GM12864 (cell line): ENCODE data around the gene RHOT2.
A peak's percentile ranks its signal among the peaks of the same experiment; 100 is the strongest.

ENCODE experiments used
- DNase-seq: peaks from one replicate; pipeline ENCODE4 v3.0.0-alpha.2; 2011; ENCODE audit warnings: low read depth
- H3K4me3 ChIP-seq: 2 replicates; pipeline ENCODE4 v1.5.1; 2011; ENCODE audit warnings: mild to moderate bottlenecking, low read depth, low read length, control low read depth
- TF ChIP-seq, protein P1 (sequence below): IDR thresholded peaks from 2 replicates; pipeline ENCODE4 v1.5.1; 2011; ENCODE audit warnings: low read depth, mild to moderate bottlenecking, moderate library complexity, low read length, control low read depth, inconsistent platforms; ENCODE audit errors: missing control alignments

RHOT2 gene

DNA sequence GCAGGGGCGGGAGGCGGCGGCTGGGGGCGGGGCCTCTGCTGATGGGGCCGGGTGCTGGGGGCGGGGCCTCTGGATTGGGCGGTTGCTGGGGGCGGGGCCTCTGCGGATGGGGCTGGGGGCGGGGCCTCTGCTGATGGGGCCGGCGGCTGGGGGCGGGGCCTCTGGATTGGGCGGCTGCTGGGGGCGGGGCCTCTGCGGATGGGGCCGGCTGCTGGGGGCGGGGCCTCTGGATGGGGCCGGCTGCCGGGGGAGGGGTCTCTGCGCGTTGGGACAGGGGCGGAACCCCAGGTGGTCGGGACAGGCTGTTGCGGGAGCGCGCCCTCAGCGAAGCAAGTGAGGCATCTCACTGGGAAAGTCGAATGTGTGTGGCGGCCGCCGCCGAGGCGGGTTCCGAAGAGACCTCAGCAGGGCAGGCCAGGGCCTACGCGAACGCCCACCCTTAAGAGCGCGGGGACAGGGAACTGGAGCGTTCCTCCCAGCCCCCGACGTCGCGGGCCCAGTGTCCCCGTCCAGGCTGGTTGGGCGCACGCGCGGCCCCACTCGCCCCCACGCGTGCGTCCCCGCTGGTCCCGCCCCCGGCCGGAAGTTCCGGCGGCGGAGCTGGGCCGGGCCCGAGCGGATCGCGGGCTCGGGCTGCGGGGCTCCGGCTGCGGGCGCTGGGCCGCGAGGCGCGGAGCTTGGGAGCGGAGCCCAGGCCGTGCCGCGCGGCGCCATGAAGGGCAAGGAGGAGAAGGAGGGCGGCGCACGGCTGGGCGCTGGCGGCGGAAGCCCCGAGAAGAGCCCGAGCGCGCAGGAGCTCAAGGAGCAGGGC lies 12.1 kb downstream of the RHOT2 start, which contains the start of gene STUB1:
Gene STUB1 (plus strand): TSS at position 597 of the 811 bp plus-strand sequence. CDS start 116 bp downstream, at position 713.
- peak; percentile 34 for DNase-seq
- TF ChIP-seq, protein P1, sequence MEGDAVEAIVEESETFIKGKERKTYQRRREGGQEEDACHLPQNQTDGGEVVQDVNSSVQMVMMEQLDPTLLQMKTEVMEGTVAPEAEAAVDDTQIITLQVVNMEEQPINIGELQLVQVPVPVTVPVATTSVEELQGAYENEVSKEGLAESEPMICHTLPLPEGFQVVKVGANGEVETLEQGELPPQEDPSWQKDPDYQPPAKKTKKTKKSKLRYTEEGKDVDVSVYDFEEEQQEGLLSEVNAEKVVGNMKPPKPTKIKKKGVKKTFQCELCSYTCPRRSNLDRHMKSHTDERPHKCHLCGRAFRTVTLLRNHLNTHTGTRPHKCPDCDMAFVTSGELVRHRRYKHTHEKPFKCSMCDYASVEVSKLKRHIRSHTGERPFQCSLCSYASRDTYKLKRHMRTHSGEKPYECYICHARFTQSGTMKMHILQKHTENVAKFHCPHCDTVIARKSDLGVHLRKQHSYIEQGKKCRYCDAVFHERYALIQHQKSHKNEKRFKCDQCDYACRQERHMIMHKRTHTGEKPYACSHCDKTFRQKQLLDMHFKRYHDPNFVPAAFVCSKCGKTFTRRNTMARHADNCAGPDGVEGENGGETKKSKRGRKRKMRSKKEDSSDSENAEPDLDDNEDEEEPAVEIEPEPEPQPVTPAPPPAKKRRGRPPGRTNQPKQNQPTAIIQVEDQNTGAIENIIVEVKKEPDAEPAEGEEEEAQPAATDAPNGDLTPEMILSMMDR, result no peak
- H3K4me3 ChIP-seq, result peak within 1 kb of the TSS; percentile 73

DNA sequence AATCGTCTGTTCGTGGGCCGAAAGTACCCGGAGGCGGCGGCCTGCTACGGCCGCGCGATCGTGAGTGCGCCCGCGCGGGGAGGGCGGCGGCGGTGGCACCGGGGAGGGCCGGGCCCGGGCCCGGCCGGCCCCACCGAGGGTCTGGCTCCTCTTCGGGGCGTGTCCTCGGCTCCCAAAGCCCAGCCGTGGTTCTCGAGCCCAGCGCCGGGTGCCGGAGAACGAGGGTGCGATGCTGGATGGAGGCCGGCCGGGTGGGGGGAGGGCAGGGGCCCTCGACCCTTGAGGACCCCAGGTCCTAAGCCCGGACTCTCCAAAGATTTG lies 12.7 kb downstream of the RHOT2 start:
- no peak for DNase-seq
- peak overlapping the region; percentile 73 for H3K4me3 ChIP-seq
- TF ChIP-seq, protein P1, result no peak

DNA sequence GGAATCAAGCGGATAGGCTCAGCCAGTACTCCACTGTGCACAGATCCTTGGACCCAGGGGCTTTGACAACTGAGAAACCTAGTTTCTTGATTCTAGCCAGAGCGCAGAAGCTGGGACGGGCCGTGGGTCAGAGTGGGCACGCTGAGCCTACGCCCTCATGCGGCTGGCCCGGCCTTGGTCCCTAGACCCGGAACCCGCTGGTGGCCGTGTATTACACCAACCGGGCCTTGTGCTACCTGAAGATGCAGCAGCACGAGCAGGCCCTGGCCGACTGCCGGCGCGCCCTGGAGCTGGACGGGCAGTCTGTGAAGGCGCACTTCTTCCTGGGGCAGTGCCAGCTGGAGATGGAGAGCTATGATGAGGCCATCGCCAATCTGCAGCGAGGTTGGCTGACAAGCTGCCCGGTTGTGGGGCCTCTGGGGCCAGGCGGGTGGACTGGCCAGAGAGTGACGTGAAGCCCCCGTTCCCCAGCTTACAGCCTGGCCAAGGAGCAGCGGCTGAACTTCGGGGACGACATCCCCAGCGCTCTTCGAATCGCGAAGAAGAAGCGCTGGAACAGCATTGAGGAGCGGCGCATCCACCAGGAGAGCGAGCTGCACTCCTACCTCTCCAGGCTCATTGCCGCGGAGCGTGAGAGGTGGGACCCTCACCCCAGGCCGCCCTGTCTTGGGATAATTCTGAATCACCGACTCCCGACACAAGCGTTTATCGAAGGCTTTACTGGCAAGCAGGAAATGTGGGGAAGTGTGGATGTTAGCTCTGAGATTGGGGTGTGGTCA lies 13.2 kb downstream of the RHOT2 start:
- no peak for DNase-seq
- TF ChIP-seq, protein P1, result no peak

DNA sequence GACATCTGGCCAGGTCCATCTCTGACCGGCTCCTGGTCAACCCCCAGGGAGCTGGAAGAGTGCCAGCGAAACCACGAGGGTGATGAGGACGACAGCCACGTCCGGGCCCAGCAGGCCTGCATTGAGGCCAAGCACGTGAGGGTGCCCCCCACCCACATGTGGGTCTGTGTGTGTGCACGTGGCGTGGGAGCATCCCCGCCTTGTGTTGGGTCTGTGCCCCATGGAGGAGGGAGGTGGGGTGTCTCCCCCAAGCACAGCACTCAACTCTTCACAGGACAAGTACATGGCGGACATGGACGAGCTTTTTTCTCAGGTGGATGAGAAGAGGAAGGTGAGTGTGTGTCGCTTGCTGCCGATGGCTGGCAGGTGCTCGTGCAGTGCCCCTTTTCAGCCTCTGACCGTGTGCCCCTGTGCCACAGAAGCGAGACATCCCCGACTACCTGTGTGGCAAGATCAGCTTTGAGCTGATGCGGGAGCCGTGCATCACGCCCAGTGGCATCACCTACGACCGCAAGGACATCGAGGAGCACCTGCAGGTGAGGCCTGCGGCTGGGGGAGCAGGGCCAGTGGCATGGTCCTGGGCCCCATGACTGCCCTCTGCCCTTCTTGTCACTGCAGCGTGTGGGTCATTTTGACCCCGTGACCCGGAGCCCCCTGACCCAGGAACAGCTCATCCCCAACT lies 14.0 kb downstream of the RHOT2 start:
- H3K4me3 ChIP-seq, result peak overlapping the region; percentile 73; the same call in 1 of the 2 replicates
- TF ChIP-seq, protein P1, result no peak
- no peak for DNase-seq

More for the DNA sequence above, 13.2 kb downstream of the RHOT2 start:
- peak overlapping the region; percentile 73 for H3K4me3 ChIP-seq

DNA sequence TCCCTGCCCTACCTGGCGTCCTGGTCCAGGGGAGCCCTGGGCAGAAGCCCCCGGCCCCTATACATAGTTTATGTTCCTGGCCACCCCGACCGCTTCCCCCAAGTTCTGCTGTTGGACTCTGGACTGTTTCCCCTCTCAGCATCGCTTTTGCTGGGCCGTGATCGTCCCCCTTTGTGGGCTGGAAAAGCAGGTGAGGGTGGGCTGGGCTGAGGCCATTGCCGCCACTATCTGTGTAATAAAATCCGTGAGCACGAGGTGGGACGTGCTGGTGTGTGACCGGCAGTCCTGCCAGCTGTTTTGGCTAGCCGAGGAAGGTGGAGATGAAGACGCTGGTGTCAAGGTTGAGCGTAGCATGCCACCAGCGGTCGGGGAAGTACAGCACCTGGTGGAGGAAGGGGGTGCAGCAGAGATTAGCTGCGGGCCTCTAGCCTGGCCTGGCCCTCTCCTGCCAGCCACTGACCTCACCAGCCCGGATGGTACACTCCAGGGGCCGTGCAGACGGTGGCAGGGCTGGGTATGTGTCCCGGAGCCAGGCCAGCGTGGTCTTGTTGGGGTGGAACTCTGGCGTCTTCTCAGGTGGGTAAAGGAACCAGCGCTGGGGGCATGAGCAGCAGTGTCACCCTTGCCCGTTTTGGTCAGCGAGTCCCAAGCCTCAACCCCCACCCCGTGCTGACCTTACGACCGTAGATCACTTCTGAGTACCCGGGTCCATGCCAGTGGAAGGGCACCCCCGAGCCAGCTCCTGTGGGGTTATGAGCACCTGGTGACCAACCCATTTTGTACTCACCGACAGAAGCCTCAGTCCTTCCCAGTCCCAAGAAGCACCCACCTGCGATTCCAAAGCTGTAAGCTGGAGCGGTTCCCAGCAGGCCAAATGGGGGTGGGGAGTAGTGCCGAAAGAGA lies 14.8 kb downstream of the RHOT2 start:
- TF ChIP-seq, protein P1, result no peak

More for the DNA sequence above, 14.8 kb downstream of the RHOT2 start:
- DNase-seq, result no peak
- peak overlapping the region; percentile 90 for H3K4me3 ChIP-seq
